HG03025 (cell line): ENCODE results near the gene ZNF667.

Source experiments
- ATAC-seq: cut with Tn5 transposase; IDR thresholded peaks from one replicate; pipeline ENCODE4 v1.9.1; 2021; ENCODE audit warnings: mild to moderate bottlenecking, moderate library complexity; ENCODE audit not compliant: unreplicated experiment, low FRiP score

The ZNF667 gene

GRCh38 chr19:56393119-56394012, 83.8 kb downstream of the ZNF667 start, which contains the start of gene ZNF582:
TSS of gene ZNF582 (minus strand) at chr19:56393534. CDS start at chr19:56391752, 1,782 bp downstream.
- ATAC-seq: peak; percentile 72
